Fibroblast of pulmonary artery (primary cell): Measurements from ENCODE around the gene SYDE1.

Experiments used
- DNase-seq: peaks from one replicate; pipeline ENCODE4 v3.0.0-alpha.2; 2010; ENCODE audit warnings: low read depth
- H3K4me3 ChIP-seq: replicated peaks from 2 replicates; pipeline ENCODE4 v1.5.1; 2011; ENCODE audit warnings: low read depth, mild to moderate bottlenecking, control low read depth, low read length, moderate library complexity
- TF ChIP-seq, protein P1 (sequence below): IDR thresholded peaks from 2 replicates; pipeline ENCODE4 v1.5.1; 2011; ENCODE audit warnings: mild to moderate bottlenecking, control low read depth, low read length, inconsistent platforms; ENCODE audit errors: missing control alignments

The SYDE1 gene

DNA sequence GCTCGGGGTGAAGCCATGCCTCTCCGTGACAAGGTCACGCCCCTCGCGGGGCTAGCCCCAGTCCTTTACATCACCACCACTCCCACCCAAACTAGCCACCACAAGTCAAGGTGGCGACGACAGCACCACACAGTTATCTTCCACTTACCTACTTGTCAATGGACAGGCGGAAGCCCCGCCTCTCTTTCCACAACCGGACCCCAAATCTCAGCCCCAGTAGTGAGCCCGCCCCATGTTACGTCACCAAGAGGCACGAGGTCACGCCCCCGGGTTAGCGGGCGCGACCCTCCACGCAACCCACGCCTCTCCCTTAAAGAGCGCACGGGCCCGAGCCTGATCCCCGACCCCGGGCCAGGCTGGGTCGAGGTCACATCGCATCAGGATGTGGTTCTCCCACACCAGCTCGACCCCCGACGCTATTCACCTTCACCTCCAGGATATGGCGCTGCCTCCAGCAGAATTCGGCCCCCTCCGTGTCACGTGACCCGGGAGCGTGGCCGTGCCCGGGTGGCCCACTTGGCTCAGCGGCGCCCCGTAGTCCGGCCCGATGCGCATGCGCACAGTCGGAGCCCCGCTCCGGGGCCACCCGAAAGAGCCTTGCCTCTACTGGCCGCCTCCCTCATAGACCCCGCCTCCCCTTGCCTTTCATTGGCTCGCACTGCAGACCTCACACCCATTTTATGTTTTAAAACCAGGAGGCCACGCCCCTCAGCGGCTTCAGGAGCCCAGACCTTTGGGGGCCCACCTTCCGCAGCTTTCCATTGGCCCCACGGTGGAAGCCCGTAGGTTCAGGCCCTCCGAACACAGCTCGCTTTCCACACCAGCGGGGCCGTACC, 18.2 kb downstream of the SYDE1 start:
- peak; percentile 98 for DNase-seq
- TF ChIP-seq, protein P1, sequence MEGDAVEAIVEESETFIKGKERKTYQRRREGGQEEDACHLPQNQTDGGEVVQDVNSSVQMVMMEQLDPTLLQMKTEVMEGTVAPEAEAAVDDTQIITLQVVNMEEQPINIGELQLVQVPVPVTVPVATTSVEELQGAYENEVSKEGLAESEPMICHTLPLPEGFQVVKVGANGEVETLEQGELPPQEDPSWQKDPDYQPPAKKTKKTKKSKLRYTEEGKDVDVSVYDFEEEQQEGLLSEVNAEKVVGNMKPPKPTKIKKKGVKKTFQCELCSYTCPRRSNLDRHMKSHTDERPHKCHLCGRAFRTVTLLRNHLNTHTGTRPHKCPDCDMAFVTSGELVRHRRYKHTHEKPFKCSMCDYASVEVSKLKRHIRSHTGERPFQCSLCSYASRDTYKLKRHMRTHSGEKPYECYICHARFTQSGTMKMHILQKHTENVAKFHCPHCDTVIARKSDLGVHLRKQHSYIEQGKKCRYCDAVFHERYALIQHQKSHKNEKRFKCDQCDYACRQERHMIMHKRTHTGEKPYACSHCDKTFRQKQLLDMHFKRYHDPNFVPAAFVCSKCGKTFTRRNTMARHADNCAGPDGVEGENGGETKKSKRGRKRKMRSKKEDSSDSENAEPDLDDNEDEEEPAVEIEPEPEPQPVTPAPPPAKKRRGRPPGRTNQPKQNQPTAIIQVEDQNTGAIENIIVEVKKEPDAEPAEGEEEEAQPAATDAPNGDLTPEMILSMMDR, result no peak
- peak overlapping the region; percentile 92 for H3K4me3 ChIP-seq

GRCh38 chr19:15126131-15126910, 19.1 kb downstream of the SYDE1 start:
- DNase-seq, result no peak
- peak overlapping the region; percentile 92 for H3K4me3 ChIP-seq
- TF ChIP-seq, protein P1, result no peak

- no peak overlapping the region for H3K4me3 ChIP-seq
- TF ChIP-seq, protein P1, result no peak
- no peak for DNase-seq
These were observed 21.1 kb downstream of the SYDE1 start for GRCh38 chr19:15128162-15128770.

GRCh38 chr19:15129856-15130585, 22.8 kb downstream of the SYDE1 start:
- DNase-seq, result no peak
- TF ChIP-seq, protein P1, result no peak
- no peak overlapping the region for H3K4me3 ChIP-seq

DNA sequence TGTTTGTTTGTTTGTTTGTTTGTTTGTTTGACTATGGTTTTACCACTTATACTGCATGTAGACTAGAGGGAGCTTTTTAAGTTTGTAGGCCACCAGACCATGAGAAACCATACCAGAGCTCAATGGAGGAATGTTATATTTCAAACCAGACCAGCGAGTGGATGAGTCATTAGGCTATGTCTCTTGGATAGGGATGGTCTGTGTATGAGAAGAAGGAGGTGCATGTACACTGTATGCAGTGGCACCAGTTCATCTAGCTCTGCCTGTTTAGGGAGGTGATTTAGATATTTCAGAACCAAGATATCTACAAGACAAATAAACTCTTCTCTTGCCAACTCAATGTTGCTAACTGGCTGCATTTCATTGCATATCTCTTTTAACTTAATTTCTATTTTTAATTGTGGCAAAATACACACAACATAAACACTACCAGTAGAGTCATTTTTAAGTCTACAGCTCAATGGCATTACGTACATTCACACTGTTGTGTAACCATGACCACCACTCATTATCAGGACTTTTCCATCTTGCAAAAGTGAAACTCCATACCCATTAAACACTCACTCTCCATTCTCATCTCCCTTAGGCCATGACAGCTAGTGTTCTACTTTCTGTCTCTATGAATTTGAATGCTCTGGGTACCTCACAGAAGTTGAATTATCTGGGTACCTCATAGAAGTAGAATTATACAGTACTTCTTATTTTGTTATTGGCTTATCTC, 29.2 kb downstream of the SYDE1 start:
- TF ChIP-seq, protein P1, result no peak
- H3K4me3 ChIP-seq, result no peak overlapping the region
- DNase-seq, result no peak

GRCh38 chr19:15137777-15138176, 30.6 kb downstream of the SYDE1 start:
- DNase-seq, result no peak
- TF ChIP-seq, protein P1, result no peak
- no peak overlapping the region for H3K4me3 ChIP-seq
